Germinal center (tissue), 1 donor: ENCODE measurements around the gene NAV3.

Experiments
- DNase-seq: peaks from one replicate; pipeline ENCODE4 v3.0.0; 2012; ENCODE audit warnings: mixed read lengths, low spot score

NAV3 gene, protein sequence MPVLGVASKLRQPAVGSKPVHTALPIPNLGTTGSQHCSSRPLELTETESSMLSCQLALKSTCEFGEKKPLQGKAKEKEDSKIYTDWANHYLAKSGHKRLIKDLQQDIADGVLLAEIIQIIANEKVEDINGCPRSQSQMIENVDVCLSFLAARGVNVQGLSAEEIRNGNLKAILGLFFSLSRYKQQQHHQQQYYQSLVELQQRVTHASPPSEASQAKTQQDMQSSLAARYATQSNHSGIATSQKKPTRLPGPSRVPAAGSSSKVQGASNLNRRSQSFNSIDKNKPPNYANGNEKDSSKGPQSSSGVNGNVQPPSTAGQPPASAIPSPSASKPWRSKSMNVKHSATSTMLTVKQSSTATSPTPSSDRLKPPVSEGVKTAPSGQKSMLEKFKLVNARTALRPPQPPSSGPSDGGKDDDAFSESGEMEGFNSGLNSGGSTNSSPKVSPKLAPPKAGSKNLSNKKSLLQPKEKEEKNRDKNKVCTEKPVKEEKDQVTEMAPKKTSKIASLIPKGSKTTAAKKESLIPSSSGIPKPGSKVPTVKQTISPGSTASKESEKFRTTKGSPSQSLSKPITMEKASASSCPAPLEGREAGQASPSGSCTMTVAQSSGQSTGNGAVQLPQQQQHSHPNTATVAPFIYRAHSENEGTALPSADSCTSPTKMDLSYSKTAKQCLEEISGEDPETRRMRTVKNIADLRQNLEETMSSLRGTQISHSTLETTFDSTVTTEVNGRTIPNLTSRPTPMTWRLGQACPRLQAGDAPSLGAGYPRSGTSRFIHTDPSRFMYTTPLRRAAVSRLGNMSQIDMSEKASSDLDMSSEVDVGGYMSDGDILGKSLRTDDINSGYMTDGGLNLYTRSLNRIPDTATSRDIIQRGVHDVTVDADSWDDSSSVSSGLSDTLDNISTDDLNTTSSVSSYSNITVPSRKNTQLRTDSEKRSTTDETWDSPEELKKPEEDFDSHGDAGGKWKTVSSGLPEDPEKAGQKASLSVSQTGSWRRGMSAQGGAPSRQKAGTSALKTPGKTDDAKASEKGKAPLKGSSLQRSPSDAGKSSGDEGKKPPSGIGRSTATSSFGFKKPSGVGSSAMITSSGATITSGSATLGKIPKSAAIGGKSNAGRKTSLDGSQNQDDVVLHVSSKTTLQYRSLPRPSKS (N-terminal part only)

DNA sequence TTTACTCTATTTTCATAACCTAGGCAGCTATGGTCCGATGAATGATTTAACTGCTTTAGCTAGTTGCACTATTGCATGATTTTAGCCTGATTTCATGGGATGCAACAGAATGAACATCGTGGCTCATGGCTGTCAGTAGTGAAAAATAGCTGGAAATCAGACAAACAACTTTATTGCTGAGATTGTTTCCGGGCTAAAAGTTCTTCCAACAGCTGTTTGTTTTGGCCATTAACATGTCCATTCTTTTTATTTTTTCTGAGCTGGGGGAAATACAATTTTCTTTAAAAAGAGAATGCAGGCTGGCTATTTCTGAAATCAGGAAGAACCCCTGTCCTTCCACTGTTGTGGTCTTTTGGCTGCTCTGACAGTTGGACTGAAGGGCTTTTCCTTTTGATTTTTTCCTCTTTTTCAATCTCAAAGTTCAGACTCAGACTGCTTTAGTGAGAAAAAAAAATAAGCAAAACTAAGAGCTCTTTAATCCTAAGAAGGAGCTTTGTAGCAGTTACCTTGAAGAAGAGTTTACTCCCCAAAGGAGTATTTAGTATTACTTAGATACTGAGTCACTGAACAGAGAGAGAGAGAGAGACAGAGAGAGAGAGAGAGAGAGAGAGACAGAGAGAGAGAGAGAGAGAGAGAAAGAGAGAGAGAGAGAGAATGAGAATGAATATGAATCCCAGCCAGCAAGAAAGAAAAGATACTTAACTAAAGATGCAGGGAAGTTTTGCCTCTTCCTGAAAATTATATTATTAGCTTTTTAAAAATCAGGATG is at the start of gene NAV3:
NAV3 (plus strand) TSS at position 312 of the 769 bp plus-strand sequence. CDS start 568 bp downstream, outside the sequence.
- DNase-seq: no peak

- DNase-seq: no peak
Observed at GRCh38 chr12:77782034-77782433, 48.7 kb upstream of the NAV3 start.

DNA sequence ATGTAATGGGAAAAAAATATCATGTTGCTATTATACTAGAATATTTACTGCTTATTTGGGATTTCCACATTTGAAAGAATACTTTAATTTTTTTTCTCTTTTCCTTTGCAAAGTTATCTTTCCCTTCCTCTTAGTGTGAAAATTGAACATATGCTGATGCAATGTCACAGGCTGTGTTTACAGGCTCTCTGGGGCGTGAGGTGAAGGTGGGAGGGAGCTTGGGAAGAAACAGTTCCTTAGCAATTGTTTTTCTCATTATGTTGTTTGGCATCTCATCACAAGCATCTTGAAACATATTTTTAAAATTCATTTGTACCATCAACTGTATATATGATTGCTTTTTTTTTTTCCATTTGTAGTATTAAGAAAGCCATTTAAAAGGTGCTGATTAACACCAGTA is 47.9 kb upstream of the NAV3 start:
- DNase-seq: no peak

DNA sequence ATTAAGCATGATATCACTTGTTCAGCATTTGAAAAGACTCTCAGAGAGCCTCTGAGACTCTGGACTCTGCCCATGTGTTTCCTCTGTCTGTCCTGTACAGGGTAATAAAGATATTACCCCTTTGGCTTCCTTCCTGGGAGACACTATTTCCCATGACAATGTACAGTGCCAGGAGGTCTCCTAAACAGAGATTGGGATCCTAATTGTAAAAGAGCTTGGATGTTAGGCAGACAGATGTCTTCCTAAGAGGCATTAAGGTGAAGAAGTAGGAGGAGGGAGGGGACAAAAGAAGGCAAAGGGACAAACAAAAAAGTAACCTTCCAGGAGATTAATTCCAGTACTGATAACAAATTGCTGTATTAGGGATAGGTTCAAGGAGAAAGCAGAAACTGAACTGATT is 45.5 kb upstream of the NAV3 start:
- no peak for DNase-seq

- DNase-seq: no peak
Observed at GRCh38 chr12:77786675-77787074, 44.0 kb upstream of the NAV3 start.

- DNase-seq: no peak
Observed at GRCh38 chr12:77788231-77789168, 42.2 kb upstream of the NAV3 start.

DNA sequence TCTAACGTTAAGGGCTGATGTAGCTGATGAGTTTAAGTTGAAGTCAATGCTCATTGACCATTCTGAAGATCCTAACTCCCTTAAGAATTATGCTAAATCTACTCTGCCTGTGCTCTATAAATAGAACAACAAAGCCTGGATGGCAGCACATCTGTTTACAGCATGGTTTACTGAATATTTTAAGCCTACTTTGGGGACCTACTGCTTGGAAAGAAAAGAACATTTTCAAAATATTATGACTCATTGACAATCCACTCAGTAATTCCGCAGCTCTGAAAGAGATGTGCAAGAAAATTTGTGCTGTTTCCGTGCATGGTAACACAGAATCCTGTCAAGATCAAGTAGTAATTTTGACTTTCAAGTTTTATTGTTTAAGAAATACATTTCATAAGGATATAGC is 35.0 kb upstream of the NAV3 start:
- no peak for DNase-seq

DNA sequence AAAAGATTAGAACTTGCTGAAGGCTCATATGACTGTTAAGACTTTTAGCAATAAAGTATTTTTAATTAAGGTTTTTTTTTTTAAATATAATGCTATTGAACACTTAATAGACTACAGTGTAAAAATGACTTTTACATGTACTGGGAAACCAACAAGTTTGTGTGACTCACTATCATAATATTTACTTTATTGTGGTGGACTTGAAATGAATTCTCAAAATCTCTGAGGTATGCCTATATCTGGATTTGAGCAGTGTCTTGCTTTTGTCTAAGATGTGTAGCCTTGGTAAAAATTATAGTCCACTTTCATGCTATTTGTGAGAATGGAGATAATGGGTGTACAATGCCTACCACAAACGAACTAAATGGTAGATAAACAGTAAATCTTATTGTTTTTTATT is 33.9 kb upstream of the NAV3 start:
- DNase-seq: no peak

GRCh38 chr12:77800501-77800900 is 30.2 kb upstream of the NAV3 start:
- no peak for DNase-seq

DNA sequence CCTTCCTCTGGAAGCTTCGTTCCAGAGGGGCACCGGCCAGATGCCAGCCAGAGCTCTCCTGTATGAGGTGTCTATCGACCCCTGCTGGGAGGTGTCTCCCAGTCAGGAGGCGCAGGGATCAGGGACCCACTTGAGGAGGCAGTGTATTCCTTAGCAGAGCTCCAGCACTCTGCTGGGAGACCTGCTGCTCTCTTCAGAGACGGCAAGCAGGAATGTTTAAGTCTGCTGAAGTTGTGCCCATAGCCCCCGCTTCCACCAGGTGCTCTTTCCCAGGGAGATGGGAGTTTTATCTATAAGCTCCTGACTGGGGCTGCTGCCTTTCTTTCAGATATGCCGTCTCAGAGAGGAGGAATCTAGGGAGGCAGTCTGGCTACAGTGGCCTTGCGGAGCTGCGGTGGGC is 22.2 kb upstream of the NAV3 start:
- no peak for DNase-seq

GRCh38 chr12:77813558-77813957 is 17.1 kb upstream of the NAV3 start:
- DNase-seq: no peak

DNA sequence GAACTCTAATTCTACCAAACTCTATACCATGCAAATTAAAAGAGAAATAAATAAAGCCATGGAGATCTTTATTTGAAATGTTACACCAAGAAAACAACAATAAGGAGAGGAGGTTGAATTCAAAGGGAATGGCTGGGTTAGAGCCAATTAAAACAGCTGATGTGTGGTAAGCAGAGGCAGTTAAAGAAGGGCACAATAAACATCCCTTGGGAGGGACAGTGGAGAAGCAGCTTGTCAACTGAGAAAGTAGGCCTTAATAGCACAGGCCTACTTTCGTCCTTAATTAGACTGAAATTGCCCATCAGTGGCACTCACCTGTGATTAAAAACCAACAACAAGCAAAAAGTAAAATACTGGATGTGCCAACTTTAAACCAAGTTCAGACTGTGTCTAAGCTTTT is 16.3 kb upstream of the NAV3 start:
- DNase-seq: no peak

GRCh38 chr12:77816196-77816595 is 14.5 kb upstream of the NAV3 start:
- DNase-seq: no peak

DNA sequence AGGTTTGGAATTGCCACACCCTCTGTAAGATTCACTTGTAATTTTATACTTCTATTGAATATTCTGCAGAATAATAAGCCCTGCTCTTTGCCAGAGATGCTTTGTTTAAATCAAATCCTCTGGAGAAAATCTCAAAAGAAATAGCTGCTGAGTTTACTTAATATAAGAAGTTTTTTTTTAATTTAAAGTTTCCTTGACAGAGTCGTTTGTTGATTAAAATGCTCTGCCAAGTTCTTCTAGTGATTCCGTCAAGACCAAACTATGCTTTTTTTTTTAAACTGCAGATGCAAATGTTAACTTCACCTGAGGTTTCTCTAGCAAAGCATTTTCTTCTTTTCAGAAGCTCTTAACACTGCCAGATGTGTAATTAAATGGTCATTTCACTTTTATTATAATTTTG is 13.4 kb upstream of the NAV3 start:
- no peak for DNase-seq

- no peak for DNase-seq
Observed at GRCh38 chr12:77818351-77818750, 12.3 kb upstream of the NAV3 start.

DNA sequence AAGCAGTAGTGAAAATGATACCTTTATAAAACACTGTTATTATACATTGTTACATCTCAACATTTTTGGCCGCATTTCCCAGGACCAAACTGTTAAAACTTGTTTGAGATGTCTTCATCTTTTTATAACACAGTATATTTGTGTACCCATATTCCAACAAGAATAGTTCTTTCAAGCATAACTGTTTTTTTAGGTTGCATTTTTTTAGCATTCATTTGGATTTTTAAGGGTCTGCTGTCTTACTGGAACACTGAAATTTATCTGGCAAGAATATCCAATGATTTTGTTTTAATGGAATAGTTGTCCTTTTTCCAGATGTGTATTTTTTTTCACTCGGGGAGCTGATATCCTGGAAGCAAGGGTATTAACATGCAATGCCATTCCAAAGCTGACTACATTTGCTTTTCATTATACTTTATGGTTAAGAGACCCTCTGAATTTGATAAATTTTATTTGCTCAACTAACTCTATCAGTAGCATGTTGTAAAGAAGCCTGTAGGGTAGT is 8.9 kb upstream of the NAV3 start:
- no peak for DNase-seq

GRCh38 chr12:77833329-77833728 is 2.6 kb downstream of the NAV3 start:
- no peak for DNase-seq

GRCh38 chr12:77834618-77835017 is 3.9 kb downstream of the NAV3 start:
- DNase-seq: no peak

DNA sequence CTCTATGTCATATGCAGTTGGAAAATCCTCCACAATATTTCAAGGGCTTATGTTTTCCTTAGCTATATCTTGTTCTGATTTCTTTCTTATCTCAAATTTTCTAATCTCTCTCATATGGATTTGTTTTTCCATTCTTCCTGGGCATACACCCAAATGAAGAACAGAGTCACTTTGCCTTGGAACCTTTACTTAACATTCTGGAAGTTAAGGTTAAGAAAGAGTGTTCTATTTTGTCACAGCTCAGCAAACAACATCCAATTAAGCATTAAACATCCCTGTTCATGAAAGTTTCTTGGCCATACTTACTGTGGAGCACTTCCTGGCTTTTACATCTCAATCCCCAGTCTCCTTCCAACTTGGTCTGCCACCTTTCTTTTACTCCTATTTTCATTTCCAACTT is 5.3 kb downstream of the NAV3 start:
- DNase-seq: no peak

GRCh38 chr12:77837876-77838291 is 7.2 kb downstream of the NAV3 start:
- DNase-seq: no peak

GRCh38 chr12:77841521-77841920 is 10.8 kb downstream of the NAV3 start:
- no peak for DNase-seq
